HG02571 (cell line): Measurements from ENCODE around the gene NPY1R.

Experiments used
- ATAC-seq: cut with Tn5 transposase; IDR thresholded peaks from one replicate; pipeline ENCODE4 v1.9.1; 2021; ENCODE audit warnings: mild to moderate bottlenecking, moderate library complexity; ENCODE audit not compliant: unreplicated experiment

Gene NPY1R

GRCh38 chr4:163332526-163333406 is at the start of gene NPY1R:
Gene NPY1R, minus strand, starts transcription at chr4:163332596. Its CDS starts 6,042 bp downstream, at chr4:163326554.
- peak; percentile 74 for ATAC-seq

- no peak for ATAC-seq
These were observed 48.3 kb upstream of the NPY1R start for GRCh38 chr4:163380703-163381102.

GRCh38 chr4:163378661-163379060 is 46.3 kb upstream of the NPY1R start:
- ATAC-seq, result no peak

GRCh38 chr4:163372029-163372428 is 39.6 kb upstream of the NPY1R start:
- ATAC-seq, result no peak

GRCh38 chr4:163367651-163368050 is 35.3 kb upstream of the NPY1R start:
- ATAC-seq, result no peak

GRCh38 chr4:163356104-163356503 is 23.7 kb upstream of the NPY1R start:
- no peak for ATAC-seq

- no peak for ATAC-seq
These were observed 20.7 kb upstream of the NPY1R start for GRCh38 chr4:163353054-163353453.

- ATAC-seq, result no peak
These were observed 18.3 kb upstream of the NPY1R start for GRCh38 chr4:163350672-163351071.

GRCh38 chr4:163344147-163345125 is 12.0 kb upstream of the NPY1R start:
- ATAC-seq, result no peak

DNA sequence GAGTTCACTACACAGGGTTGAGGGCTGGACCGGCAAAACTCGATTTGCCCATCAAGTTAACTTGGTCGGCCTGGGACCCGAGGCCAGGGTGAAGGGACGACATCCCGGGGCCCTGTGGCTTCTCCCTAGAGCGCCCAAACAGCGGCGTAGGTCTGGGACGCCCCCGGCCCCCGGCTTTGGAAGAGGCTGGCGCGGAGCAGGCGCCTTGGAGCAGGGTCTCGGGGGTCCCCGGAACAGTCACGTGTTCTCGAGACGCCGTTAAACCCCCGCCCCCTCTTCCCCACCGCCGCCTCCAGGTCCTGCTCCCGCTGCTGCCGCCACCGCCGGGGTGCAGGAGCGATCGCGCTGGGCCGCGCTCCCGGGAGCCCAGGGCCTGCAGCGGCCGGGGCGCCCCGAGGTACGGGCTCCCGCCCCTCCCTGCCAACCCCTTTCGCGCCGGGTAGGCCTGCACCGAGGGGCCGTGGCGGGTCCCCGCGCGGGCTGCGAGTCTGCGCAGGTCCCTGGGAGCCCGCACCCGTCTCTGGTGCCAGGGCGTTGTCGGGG is 11.3 kb upstream of the NPY1R start, which contains the start of gene NPY5R:
NPY5R (plus strand) TSS at position 289 of the 543 bp plus-strand sequence. CDS start 6,382 bp downstream, outside the sequence.
- ATAC-seq, result no peak

- no peak for ATAC-seq
These were observed 3.0 kb upstream of the NPY1R start for GRCh38 chr4:163335384-163335783.

GRCh38 chr4:163331629-163332376 is 593 bp downstream of the NPY1R start:
- no peak for ATAC-seq

DNA sequence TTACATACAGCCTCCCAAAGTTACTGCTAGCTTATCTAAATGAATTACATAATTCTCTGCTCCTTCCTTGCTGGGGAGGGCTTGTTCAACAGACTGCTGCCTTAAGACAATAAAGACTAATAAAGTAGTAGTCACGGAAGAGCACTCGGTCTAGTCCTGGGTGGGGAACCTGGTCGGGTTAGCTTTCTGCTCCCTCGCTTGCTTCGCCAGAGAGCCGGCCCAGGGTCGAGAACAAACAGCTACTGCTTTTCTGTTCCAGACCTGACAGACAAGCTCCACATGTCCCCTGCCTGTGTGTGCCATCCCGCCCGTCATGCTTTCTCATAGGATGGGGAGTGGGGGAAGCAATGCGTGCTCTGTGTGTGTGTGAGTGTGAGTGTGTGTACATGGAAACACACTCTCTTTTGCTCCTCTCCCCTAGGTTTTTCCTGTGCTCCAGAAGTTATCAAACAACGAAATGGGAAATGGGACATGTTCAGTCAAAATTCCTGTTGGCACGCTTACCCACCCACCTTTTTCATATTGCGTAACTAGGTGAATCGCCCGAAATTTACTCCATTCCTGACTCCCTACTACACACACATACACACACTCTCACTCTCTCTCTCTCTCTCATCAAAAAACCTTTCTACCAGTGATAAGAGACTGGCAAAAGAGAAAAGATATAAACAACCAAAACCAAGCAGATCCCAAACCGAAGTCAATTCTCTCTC is 1.3 kb downstream of the NPY1R start:
- no peak for ATAC-seq

- ATAC-seq, result no peak
These were observed 15.3 kb downstream of the NPY1R start for GRCh38 chr4:163317110-163317509.

DNA sequence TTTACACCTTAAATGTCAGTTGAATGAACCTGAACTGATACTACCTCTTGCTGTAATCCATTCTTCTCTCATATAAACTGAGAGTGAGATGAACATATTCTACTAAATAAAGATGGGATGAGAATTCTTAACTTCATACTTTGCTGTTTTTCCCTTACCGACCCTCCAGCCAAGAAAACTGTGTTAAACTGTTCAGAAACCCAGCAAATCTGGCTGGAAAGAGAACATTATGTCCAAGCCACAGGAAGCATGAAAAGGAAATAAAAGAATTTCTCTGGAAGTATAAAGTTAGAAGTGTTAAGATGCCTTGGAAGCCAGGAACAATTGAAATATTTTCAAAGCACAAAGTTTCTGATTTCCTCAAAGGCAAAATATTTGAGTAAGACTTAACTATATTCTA is 22.9 kb downstream of the NPY1R start:
- ATAC-seq, result no peak

GRCh38 chr4:163303069-163303468 is 29.3 kb downstream of the NPY1R start:
- no peak for ATAC-seq

DNA sequence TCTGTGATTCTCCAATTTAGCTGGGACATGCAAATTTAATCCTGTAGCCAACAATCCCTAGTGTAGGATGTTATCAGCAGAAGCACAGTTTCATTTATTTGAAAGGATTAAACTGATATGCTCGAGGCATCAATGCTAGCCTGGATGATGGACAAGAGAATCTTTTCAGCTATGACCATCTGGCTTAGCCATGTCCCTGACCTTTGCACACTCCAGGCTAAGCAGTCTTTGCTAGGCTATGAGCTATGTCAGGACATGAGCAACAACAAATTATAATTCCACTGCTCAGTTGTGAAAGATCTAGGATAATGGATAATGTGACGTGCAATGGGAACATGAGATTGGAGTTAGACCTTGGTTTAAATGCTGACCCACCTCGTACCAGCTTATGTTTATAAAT is 32.0 kb downstream of the NPY1R start:
- ATAC-seq, result no peak

DNA sequence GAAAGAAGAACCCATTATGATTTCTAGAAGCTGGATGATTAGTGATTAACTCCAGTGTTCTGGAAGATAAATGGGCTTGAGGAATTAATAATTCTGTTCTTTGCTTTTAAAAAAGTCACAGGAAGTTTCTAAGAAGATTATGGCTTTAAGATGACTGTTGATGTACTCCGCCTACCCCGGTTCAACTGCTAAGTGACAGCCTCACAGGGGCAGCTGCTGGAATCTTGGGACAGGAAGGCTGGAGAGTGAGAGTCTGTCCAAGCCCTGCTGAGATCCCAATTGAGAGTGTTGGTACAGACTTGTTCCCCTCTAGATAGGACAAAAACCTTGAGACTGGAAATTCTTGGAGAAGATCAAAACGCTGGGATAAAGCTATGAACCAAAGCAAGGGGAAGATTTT is 37.3 kb downstream of the NPY1R start:
- ATAC-seq, result no peak

- ATAC-seq, result no peak
These were observed 48.1 kb downstream of the NPY1R start for GRCh38 chr4:163284304-163284703.
